GM18951 (cell line): ENCODE results near the gene EIF5.
"Not testable (repeated sequence)": the region's sequence is repeated elsewhere in the genome, so short reads cannot be mapped to it uniquely, and the experiment has no call there.

Experiments
- POLR2A ChIP-seq: IDR thresholded peaks from 4 replicates; pipeline ENCODE4 v1.6.1; 2011; ENCODE audit warnings: mild to moderate bottlenecking; ENCODE audit not compliant: insufficient read length, insufficient read depth; ENCODE audit errors: extremely low read depth
- in situ Hi-C: fragments of 300-500 bp; cut with MboI; formaldehyde crosslinking; loops from one replicate; pipeline ENCODE4 v1.12.0; 2022; ENCODE audit warnings: low sequenced_read_pairs, mixed read lengths, inconsistent platforms; ENCODE audit not compliant: unreplicated experiment

Gene EIF5

DNA sequence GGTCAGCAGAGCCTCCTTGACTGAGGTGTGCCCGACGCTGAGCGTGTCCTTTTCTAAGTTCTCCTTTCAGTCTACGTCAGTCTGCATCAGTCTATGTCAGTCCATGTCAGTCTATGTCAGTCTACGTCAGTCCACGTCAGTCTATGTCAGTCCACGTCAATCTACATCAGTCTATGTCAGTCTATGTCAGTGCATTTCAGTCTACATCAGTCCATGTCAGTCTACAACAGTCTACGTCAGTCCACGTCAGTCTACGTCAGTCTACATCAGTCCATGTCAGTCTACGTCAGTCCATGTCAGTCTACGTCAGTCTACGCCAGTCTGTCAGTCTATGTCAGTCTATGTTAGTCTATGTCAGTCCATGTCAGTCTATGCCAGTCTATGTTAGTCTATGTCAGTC is 15.9 kb downstream of the EIF5 start:
- no peak for TF ChIP-seq POLR2A
- in situ Hi-C loops, result no loop called here

DNA sequence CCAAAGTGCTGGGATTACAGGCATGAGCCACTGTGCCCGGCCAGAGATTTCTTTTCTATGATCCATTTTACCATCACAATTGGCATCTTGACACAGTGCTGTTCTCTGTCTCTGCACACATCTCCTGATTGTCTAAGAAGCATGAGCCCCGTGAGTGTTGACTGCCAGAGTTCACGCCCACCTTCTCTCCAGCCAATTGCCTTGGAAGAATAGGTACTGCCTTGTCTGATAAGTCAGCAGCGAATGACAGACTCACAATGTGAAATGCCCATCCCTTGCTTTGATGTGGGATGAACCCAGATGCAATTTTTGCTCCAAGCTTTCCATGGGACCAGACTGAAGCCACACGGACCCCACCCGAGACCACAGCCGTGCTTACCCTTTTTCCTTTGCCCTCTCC is 19.3 kb downstream of the EIF5 start:
- no peak for TF ChIP-seq POLR2A
- in situ Hi-C loops, result no loop called here

DNA sequence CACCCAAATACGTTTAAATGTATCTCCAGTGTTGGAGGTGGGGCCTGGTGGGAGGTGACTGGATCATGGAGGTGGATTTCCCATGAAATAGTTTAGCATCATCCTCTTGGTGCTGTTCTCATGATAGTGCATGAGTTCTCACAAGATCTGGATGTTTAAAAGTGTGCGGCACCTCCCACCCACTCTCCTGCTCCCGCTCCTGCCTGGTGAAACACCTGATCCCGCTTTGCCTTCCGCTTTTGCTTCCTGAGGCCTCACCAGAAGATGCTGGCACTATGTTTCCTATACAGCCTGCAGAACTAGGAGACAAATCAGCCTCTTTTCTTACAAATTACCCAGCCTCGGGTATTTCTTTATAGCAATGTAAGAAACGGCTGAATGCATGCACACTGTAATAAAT is 20.1 kb downstream of the EIF5 start:
- in situ Hi-C loops, result no loop called here
- TF ChIP-seq POLR2A, result no peak

DNA sequence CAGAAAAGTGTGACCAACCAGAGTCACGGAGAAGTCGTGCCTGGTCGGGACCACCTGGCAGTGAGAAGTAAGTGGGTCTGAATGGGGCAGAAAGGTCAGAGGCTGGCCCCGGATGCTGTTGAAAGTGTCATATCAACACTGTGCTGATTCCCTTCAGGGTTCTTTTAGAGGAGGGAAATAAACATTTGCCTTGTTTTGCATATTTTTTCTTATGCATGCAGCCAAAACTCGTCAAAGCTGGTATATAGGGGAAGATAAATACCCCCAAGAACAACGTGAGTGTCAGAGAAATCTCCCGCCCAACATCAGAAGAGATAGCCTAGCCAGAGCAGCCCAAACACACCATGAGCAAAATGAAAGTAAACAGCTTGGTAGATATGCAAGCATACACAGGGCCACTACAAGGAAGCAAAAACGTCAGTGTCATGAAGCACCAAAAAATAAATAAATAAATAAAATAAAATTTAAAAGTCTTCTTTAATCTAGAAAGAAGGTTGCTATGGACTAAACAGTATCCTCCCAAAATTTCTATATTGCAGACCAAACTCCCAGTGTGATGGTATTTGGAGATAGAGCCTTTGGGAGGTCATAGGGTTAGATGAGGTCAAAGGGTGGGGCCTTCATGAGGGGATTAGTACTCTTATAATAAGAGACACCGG is 22.1 kb downstream of the EIF5 start:
- in situ Hi-C loops, result no loop called here
- TF ChIP-seq POLR2A, result no peak

DNA sequence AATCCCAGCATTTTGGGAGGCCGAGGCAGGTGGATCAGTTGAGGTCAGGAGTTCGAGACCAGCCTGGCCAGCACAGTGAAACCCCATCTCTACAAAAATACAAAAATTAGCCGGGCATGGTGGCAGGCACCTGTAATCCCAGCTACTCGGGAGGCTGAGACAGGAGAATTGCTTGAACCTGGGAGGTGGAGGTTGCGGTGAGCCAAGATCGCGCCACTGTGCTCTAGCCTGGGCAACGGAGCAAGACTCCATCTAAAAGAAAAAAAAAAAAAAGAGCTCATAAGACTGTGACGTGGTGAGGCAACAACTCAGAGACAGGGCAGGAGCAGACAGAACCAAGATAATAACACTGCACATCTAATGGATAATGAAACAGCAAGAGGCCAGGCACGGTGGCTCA is 23.5 kb downstream of the EIF5 start:
- in situ Hi-C loops, result not testable (repeated sequence)

DNA sequence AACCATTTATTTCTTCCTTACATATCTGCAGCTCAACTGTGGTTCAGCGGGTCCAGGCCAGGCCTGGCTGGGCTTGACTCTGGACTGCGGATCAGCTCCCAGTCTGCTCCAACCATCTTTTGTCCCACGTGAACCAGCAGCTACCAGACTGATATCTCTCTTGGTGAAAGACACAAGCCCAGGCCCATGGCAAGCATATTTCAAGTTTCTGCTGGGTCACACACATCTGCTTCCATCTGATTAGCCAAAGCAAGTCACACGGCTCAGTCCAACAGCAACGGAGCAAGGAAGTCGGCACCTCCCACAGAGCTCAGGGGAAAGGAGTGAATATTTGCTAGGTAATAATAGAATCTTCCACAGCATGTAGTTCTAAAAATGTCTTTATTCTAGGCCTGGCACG is 26.5 kb downstream of the EIF5 start:
- TF ChIP-seq POLR2A, result no peak
- in situ Hi-C loops, result no loop called here

DNA sequence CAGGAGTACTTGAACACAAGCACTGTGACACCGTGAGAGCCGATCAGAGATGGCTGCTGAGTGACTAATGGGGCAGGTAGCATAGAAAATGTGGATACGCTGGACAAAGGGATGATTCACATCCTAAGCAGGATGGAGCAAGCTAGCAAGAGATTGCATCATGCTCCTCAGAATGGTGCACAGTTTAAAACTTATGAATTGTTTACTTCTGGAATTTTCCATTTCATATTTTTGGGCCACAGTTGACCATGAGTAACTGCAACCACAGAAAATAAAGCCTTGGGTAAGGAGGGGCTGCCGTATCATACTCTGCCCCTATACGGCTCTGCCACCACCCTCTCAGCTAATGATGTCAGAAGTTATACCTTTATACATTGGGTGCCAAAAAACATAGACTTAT is 27.8 kb downstream of the EIF5 start:
- TF ChIP-seq POLR2A, result no peak
- in situ Hi-C loops, result no loop called here

DNA sequence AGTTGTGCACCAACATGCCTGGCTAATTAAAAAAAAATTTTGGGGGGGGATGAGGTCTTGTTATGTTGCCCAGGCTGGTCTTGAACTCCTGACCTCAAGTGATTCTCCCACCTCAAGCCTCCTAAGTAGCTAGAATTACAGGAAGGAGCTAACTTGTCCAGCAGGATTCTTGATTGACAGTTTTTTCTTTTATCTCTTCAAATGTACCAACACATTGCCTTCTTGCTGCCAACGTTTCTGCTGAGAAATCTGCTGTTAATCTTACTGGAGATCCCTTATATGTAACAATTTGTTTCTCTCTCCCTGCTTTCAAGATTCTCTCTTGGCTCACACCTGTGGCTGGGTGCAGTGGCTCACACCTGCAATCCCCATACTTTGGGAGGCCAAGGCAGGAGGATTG is 28.7 kb downstream of the EIF5 start:
- in situ Hi-C loops, result no loop called here
- no peak for TF ChIP-seq POLR2A

DNA sequence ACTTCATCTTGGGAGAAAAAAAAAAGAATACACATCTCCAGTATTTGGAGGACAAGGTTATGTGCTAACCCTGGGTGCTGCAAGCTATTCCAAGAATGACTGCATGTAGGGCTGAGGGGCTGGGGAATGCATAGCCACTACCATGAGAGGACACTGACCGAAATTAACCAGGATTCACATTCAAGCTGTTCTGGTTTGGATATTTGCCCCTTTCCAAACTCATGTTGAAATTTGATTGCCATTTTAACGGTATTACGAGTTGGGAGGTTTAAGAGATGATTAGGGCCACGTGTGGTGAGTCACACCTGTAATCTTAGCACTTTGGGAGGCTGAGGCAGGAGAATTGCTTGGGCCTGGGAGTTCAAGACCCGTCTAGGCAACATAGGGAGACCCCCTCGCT is 32.7 kb downstream of the EIF5 start:
- in situ Hi-C loops, result no loop called here
- TF ChIP-seq POLR2A, result no peak

DNA sequence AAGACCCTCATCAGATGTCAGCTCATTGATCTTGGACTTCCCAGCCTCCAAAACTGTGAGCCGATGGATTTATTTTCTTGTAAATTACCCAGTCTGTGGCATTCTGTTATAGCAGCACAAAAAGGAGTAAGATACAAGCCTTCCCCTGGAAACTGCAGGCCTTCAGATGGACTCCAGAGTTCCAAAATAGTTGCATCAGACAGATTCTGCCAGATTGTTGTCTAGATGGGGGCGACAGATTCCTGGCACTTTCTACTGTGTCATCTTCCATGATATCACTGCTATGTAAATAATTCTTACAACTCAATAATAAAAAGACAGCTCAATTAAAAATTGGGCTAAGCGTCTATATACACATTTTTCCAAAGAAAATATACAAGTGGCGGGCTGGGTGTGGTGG is 34.0 kb downstream of the EIF5 start:
- in situ Hi-C loops, result no loop called here
- no peak for TF ChIP-seq POLR2A

DNA sequence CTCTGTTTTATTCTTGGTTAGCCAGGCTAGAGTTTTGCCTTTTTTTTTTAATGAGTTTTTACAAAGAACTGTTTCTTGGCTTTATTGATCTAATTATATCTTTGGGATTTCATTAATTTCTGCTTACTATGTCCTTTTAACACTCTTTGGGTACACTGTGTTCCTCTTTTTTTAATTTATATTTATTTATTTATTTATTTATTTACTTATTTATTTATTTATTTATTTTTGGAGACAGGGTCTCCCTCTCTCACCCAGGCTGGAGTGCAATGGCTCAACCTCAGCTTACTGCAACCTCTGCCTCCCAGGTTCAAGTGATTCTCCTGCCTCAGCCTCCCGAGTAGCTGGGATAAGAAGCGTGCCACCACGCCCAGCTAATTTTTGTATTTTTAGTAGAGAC is 36.0 kb downstream of the EIF5 start:
- no peak for TF ChIP-seq POLR2A
- in situ Hi-C loops, result no loop called here

DNA sequence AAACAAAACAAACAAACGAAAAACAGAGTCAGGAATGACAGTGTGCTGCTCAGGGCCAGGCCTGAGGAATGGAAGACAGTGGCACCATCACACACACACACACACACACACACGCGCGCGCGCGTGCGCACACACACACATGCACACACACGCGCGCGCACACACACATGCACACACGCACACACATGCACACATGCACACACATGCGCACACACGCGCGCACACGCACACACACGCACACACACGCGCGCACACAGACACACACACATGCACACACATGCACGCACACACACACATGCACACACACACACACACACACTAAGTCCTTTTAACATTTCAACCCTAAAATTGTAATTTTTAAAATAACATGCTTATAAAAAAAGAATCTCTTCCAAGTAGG is 38.0 kb downstream of the EIF5 start:
- in situ Hi-C loops, result no loop called here

DNA sequence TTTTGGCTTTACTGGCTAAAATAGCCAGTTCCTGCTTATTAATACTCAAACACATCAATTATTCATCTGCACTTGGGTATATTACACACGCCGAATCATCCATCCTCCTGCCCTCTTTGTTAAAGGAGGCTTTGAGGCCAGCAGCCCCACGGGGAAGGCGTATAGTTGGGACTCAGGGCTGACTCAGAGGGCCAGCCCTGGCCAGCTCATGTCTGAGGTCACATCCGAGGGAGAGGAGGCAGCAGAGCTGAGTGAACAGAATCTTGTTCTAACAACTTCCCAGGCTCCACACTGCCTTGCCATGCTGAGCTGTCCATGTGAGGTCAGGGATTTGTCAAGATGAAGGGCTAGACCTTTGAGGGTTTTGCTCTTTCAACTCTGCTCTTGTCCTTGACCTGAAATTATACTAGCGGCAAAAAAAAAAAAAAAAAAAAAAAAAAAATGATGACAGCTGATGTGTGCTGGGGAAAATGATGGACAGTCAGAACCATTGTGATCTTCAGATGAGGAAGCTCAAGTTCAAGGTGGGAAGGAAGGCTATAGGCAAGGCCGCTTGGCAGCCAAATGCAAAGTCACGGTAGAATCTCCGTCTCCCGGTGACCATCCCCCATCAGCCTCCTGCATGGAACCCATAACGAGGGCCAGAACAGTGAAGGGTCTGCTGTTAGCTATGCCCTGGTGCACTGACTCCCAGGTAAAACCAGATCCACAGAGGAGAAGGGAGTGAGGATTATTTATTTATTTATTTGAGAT is 38.7 kb downstream of the EIF5 start:
- in situ Hi-C loops, result no loop called here
- no peak for TF ChIP-seq POLR2A

More for the DNA sequence above, 38.0 kb downstream of the EIF5 start:
- TF ChIP-seq POLR2A, result no peak

DNA sequence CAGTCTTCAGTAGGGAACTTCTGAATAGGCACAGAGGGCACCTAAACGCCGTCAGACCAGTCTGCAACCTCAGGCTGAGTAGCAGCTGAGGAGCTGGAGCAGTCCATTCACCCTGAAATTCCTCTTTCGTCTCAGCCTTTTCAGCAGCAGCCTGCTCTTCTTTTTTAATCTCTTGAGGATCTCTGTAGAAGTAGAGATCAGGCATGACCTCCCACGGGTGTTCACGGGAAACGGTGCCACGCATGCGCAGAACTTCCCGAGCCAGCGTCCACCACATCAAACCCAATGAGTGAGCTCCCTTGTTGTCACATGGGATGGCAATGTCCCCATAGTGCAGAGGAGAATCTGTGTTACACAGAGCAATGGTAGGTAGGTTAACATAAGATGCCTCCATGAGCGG is 40.1 kb downstream of the EIF5 start:
- no peak for TF ChIP-seq POLR2A
- in situ Hi-C loops, result no loop called here
